Activated CD4-positive, alpha-beta memory T cell treated with anti-CD3 and anti-CD28 coated beads, Interleukin-2, amount 10 ng/mL, durations not matched to agents 7 days and 5 days (primary cell): Measurements from ENCODE around the gene HMX3. TPM values are rescaled to one million over a fixed set of nuclear protein-coding genes. Genes with fewer than 3 reads are reported as not detected.
A peak's percentile ranks its signal among the peaks of the same experiment; 100 is the strongest.

Experiments
- CTCF ChIA-PET: fragments of 350-600 bp; sonication (Branson Sonifier 250); formaldehyde crosslinking; loops from one replicate; lab custom pipeline; 2021; ENCODE audit warnings: antibody characterized with exemption, inconsistent platforms; lab: Charles Lee
- POLR2A ChIA-PET: fragments of 350-600 bp; sonication (Branson Sonifier 250); formaldehyde crosslinking; loops from one replicate; lab custom pipeline; 2021; ENCODE audit warnings: antibody characterized with exemption; lab: Charles Lee
- DNase-seq: peaks from one replicate; pipeline ENCODE4 v3.0.0-alpha.2; 2020
- H3K27ac Mint-ChIP-seq: one replicate; pipeline ENCODE4 v1.8.0; 2021; ENCODE audit warnings: mild to moderate bottlenecking, mixed read lengths
- H3K27me3 Mint-ChIP-seq: one replicate; pipeline ENCODE4 v1.8.0; 2021; ENCODE audit warnings: mixed read lengths
- H3K36me3 Mint-ChIP-seq: one replicate; pipeline ENCODE4 v1.8.0; 2021; ENCODE audit warnings: low read depth, mixed read lengths
- H3K4me1 Mint-ChIP-seq: one replicate; pipeline ENCODE4 v1.8.0; 2021; ENCODE audit warnings: mixed read lengths
- H3K4me3 Mint-ChIP-seq: one replicate; pipeline ENCODE4 v1.8.0; 2021; ENCODE audit warnings: mild to moderate bottlenecking, mixed read lengths
- H3K9me3 Mint-ChIP-seq: one replicate; pipeline ENCODE4 v1.8.0; 2021; ENCODE audit warnings: mixed read lengths
- total RNA-seq, 2 experiments: library from RNA; stranded (reverse); gene quantifications; one replicate each; pipeline ENCODE4 v1.2.3, GENCODE V29; 2021

The HMX3 gene
- total RNA-seq, 2 experiments from 2014 or later = not detected

- ChIA-PET CTCF (interaction anchor here (1.3 kb wide), 1 partner anchor 75 kb away, joined by 5 read pairs; no protein-coding TSS in a partner anchor), POLR2A (no interaction called here)
- DNase-seq = no peak
- H3K27me3 Mint-ChIP-seq = peaks cover 32% of the 10 kb centered on the region
- no peaks in the 10 kb centered on the region for H3K36me3 Mint-ChIP-seq
- H3K9me3 Mint-ChIP-seq = no peaks in the 10 kb centered on the region
- no peak overlapping the region for H3K4me3 Mint-ChIP-seq
- no peak overlapping the region for H3K27ac Mint-ChIP-seq
- H3K4me1 Mint-ChIP-seq = no peaks in the 10 kb centered on the region
Observed at GRCh38 chr10:123117644-123118417, 17.9 kb upstream of the HMX3 start.

- Mint-ChIP-seq H3K36me3 (no peaks in the 10 kb centered on the region), H3K4me3 (no peak overlapping the region), H3K9me3 (no peaks in the 10 kb centered on the region), H3K27me3 (peaks cover 30% of the 10 kb centered on the region), H3K4me1 (no peaks in the 10 kb centered on the region), H3K27ac (no peak overlapping the region)
- ChIA-PET CTCF (no interaction called here), POLR2A (no interaction called here)
- no peak for DNase-seq
Observed at GRCh38 chr10:123119081-123119480, 16.7 kb upstream of the HMX3 start.

GRCh38 chr10:123126246-123126645 is 9.5 kb upstream of the HMX3 start:
- ChIA-PET CTCF (no interaction called here), POLR2A (no interaction called here)
- Mint-ChIP-seq H3K4me1 (no peaks in the 10 kb centered on the region), H3K4me3 (no peak overlapping the region), H3K36me3 (no peaks in the 10 kb centered on the region), H3K27me3 (peaks cover 54% of the 10 kb centered on the region), H3K9me3 (no peaks in the 10 kb centered on the region), H3K27ac (no peak overlapping the region)
- DNase-seq = no peak

GRCh38 chr10:123129618-123130271 is 6.0 kb upstream of the HMX3 start:
- ChIA-PET CTCF (no interaction called here), POLR2A (no interaction called here)
- Mint-ChIP-seq H3K27ac (no peak overlapping the region), H3K36me3 (no peaks in the 10 kb centered on the region), H3K9me3 (no peaks in the 10 kb centered on the region), H3K4me3 (no peak overlapping the region), H3K27me3 (peaks cover 74% of the 10 kb centered on the region), H3K4me1 (peaks cover 19% of the 10 kb centered on the region)
- DNase-seq = no peak

GRCh38 chr10:123132576-123133477 is 2.9 kb upstream of the HMX3 start:
- Mint-ChIP-seq H3K4me1 (peaks cover 27% of the 10 kb centered on the region), H3K9me3 (no peaks in the 10 kb centered on the region), H3K27me3 (peaks cover 77% of the 10 kb centered on the region), H3K27ac (peak overlapping the region; percentile 45), H3K36me3 (peaks cover 3% of the 10 kb centered on the region), H3K4me3 (peak overlapping the region; percentile 46)
- CTCF ChIA-PET = interaction anchor here (1.3 to 2.5 kb wide), 4 partner anchors 18 to 425 kb away, joined by 3 to 13 read pairs (median 6); partner anchors contain the start of gene BUB3
- POLR2A ChIA-PET = no interaction called here
- peak; percentile 87 for DNase-seq

GRCh38 chr10:123133541-123134342 is 2.0 kb upstream of the HMX3 start:
- ChIA-PET CTCF (interaction anchor here (1.1 to 2.5 kb wide), 7 partner anchors 15 to 424 kb away, joined by 3 to 13 read pairs (median 3); partner anchors contain the start of gene BUB3), POLR2A (interaction anchor here (0.9 to 1.9 kb wide), 2 partner anchors 11 to 20 kb away, joined by 3 to 4 read pairs; partner anchors contain the start of gene BUB3)
- no peaks in the 10 kb centered on the region for H3K9me3 Mint-ChIP-seq
- peaks cover 3% of the 10 kb centered on the region for H3K36me3 Mint-ChIP-seq
- H3K27ac Mint-ChIP-seq = peak overlapping the region; percentile 49
- peaks cover 29% of the 10 kb centered on the region for H3K4me1 Mint-ChIP-seq
- DNase-seq = no peak
- peak overlapping the region; percentile 35 for H3K4me3 Mint-ChIP-seq
- peaks cover 77% of the 10 kb centered on the region for H3K27me3 Mint-ChIP-seq

- no peak for DNase-seq
- POLR2A ChIA-PET = interaction anchor here (0.9 to 1.9 kb wide), 2 partner anchors 11 to 20 kb away, joined by 3 to 4 read pairs; partner anchors contain the start of gene BUB3
- no peaks in the 10 kb centered on the region for H3K9me3 Mint-ChIP-seq
- peaks cover 79% of the 10 kb centered on the region for H3K27me3 Mint-ChIP-seq
- peak overlapping the region; percentile 49 for H3K27ac Mint-ChIP-seq
- H3K4me1 Mint-ChIP-seq = peaks cover 32% of the 10 kb centered on the region
- H3K4me3 Mint-ChIP-seq = no peak overlapping the region
- CTCF ChIA-PET = interaction anchor here (0.7 to 2.5 kb wide), 7 partner anchors 15 to 425 kb away, joined by 3 to 13 read pairs (median 3); partner anchors contain the start of gene BUB3
- peaks cover 3% of the 10 kb centered on the region for H3K36me3 Mint-ChIP-seq
Observed at GRCh38 chr10:123134343-123134914, 1.3 kb upstream of the HMX3 start.

GRCh38 chr10:123134915-123135414 is 805 bp upstream of the HMX3 start:
- peaks cover 36% of the 10 kb centered on the region for H3K4me1 Mint-ChIP-seq
- no peaks in the 10 kb centered on the region for H3K9me3 Mint-ChIP-seq
- POLR2A ChIA-PET = interaction anchor here (0.9 to 1.9 kb wide), 2 partner anchors 10 to 19 kb away, joined by 3 to 4 read pairs; partner anchors contain the start of gene BUB3
- H3K36me3 Mint-ChIP-seq = peaks cover 6% of the 10 kb centered on the region
- H3K27me3 Mint-ChIP-seq = peaks cover 79% of the 10 kb centered on the region
- CTCF ChIA-PET = interaction anchor here (0.7 to 2.5 kb wide), 6 partner anchors 14 to 425 kb away, joined by 3 to 13 read pairs (median 3); no protein-coding TSS in a partner anchor
- DNase-seq = no peak
- H3K27ac Mint-ChIP-seq = no peak overlapping the region
- H3K4me3 Mint-ChIP-seq = no peak overlapping the region

GRCh38 chr10:123136221-123136805 is 543 bp downstream of the HMX3 start:
- Mint-ChIP-seq H3K4me3 (no peak overlapping the region), H3K27ac (no peak overlapping the region)
- no peak for DNase-seq

GRCh38 chr10:123136806-123137642 is 1.3 kb downstream of the HMX3 start:
- no peaks in the 10 kb centered on the region for H3K9me3 Mint-ChIP-seq
- H3K4me3 Mint-ChIP-seq = peak overlapping the region; percentile 53
- ChIA-PET CTCF (interaction anchor here (1.2 kb wide), 1 partner anchor 17 kb away, joined by 4 read pairs; the partner anchor contains the start of gene BUB3), POLR2A (interaction anchor here (0.9 kb wide), 1 partner anchor 15 kb away, joined by 3 read pairs; no protein-coding TSS in a partner anchor)
- H3K4me1 Mint-ChIP-seq = peaks cover 40% of the 10 kb centered on the region
- peak overlapping the region; percentile 78 for H3K27ac Mint-ChIP-seq
- H3K36me3 Mint-ChIP-seq = peaks cover 11% of the 10 kb centered on the region
- peaks cover 81% of the 10 kb centered on the region for H3K27me3 Mint-ChIP-seq
- DNase-seq = no peak

More at GRCh38 chr10:123136221-123136805, 543 bp downstream of the HMX3 start:
- Mint-ChIP-seq H3K36me3 (peaks cover 6% of the 10 kb centered on the region), H3K9me3 (no peaks in the 10 kb centered on the region), H3K4me1 (peaks cover 40% of the 10 kb centered on the region), H3K27me3 (peaks cover 81% of the 10 kb centered on the region)
- POLR2A ChIA-PET = no interaction called here
- CTCF ChIA-PET = interaction anchor here (1.2 kb wide), 1 partner anchor 18 kb away, joined by 4 read pairs; the partner anchor contains the start of gene BUB3
